ENCODE results near the gene CHRM1. TPM values are rescaled to one million over a fixed set of nuclear protein-coding genes. Genes with fewer than 3 reads are reported as not detected.
"Not testable (repeated sequence)": the region's sequence is repeated elsewhere in the genome, so short reads cannot be mapped to it uniquely, and the experiment has no call there.

Gene CHRM1
- total RNA-seq, 3 donors from 2014 or later (not counting 1 experiment from before 2014, with no cell fraction given) = not detected

DNA sequence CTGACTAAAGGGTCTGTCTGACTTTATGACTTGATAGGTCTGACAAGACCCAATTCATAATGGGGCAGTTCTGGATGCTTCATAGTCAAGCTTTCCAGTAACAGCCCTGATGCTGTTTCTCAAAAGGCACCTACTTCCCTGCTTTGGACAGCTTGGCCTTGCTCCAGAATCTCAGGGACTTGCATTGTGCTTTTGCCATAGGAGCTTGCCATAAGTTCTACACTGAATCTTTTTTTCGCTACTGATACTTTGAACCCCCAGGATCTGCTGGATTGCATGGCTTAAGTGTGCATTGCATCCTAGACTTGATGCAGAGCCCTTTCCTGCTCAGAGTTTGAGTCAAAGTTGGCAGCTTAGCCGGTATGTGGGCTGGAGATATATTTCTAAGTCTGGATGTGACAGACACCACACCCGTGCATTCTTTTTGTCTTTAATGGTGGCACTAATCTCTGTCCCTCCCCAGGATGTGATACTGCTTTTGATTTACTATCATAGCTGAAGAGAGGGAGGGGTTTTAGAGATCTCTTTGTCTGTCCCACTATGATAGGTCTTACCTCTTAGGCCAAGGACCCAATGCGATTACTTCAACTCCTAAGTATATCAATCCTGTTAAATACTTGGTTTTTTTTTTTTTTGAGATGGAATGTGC, 57.4 kb downstream of the CHRM1 start:
- no peak for ATAC-seq
- Mint-ChIP-seq H3K4me3 (no peak overlapping the region), H3K27ac (no peak overlapping the region), H3K9me3 (no peaks in the 10 kb centered on the region), H3K36me3 (no peaks in the 10 kb centered on the region), H3K27me3 (ENCODE audit: low read depth in 2 of 2) (no peaks in the 10 kb centered on the region), H3K4me1 (peaks cover 6% of the 10 kb centered on the region in 2 donors)
- H3K4me3 ChIP-seq (ENCODE audit: low read length) = no peak overlapping the region
- no peaks in the 10 kb centered on the region for H3K9me3 ChIP-seq (ENCODE audit: control insufficient read depth, insufficient read depth, low read length)
- WGBS (ENCODE audit: insufficient coverage) = 78% methylated on average over 3 of the region's 4 CpGs
- DNase-seq = no peak
- intact Hi-C loops (cut with micrococcal nuclease) = loop anchor here (2.0 to 10.0 kb wide), 3 partner anchors 17 to 469 kb away; partner anchors contain the start of genes SLC3A2 and TTC9C
- no peaks in the 10 kb centered on the region for H3K36me3 ChIP-seq (ENCODE audit: control insufficient read depth, insufficient read depth, low read length)
- H3K27ac ChIP-seq (ENCODE audit: low read length) = no peak overlapping the region
- H3K4me1 ChIP-seq (ENCODE audit: control insufficient read depth, insufficient read depth, low read length) = peaks cover 3% of the 10 kb centered on the region
- no peaks in the 10 kb centered on the region for H3K27me3 ChIP-seq (ENCODE audit: control insufficient read depth, insufficient read depth, low read length)
- TF ChIP-seq, protein P1, sequence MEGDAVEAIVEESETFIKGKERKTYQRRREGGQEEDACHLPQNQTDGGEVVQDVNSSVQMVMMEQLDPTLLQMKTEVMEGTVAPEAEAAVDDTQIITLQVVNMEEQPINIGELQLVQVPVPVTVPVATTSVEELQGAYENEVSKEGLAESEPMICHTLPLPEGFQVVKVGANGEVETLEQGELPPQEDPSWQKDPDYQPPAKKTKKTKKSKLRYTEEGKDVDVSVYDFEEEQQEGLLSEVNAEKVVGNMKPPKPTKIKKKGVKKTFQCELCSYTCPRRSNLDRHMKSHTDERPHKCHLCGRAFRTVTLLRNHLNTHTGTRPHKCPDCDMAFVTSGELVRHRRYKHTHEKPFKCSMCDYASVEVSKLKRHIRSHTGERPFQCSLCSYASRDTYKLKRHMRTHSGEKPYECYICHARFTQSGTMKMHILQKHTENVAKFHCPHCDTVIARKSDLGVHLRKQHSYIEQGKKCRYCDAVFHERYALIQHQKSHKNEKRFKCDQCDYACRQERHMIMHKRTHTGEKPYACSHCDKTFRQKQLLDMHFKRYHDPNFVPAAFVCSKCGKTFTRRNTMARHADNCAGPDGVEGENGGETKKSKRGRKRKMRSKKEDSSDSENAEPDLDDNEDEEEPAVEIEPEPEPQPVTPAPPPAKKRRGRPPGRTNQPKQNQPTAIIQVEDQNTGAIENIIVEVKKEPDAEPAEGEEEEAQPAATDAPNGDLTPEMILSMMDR (IDR thresholded peaks at IDR 0.05) = no peak

DNA sequence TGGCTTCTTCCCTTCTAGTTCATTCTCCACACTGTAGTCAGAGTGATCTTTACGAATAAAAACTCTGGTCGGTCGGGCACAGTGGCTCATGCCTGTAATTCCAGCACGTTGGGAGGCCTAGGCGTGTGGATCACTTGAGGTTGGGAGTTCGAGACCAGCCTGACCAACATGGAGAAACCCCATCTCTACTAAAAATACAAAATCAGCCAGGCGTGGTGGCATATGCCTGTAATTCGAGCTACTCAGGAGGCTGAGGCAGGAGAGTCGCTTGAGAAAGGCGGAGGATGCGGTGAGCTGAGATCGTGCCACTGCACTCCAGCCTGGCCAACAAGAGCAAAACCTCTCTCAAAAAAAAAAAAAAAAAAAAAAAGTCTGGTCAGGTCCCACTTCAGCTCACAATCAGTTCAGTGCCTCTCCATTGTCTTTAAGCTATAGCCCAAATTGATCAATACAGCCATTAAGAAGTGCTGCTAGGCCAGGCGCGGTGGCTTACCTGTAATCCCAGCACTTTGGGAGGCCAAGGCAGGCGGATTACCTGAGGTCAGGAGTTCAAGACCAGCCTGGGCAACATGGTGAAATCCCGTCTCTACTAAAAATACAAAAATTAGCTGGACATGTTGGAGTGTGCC, 59.5 kb downstream of the CHRM1 start:
- intact Hi-C loops (cut with micrococcal nuclease) = loop anchor here (1.0 to 10.0 kb wide), 5 partner anchors 19 to 467 kb away; partner anchors contain the start of genes SLC3A2 and TTC9C
- H3K27ac ChIP-seq (ENCODE audit: low read length); H3K36me3 Mint-ChIP-seq; DNase-seq; H3K4me3 Mint-ChIP-seq; ATAC-seq; H3K4me1 Mint-ChIP-seq; H3K27ac Mint-ChIP-seq; H3K9me3 Mint-ChIP-seq; H3K27me3 ChIP-seq (ENCODE audit: control insufficient read depth, insufficient read depth, low read length); H3K4me3 ChIP-seq (ENCODE audit: low read length); H3K27me3 Mint-ChIP-seq (ENCODE audit: low read depth in 2 of 2); H3K36me3 ChIP-seq (ENCODE audit: control insufficient read depth, insufficient read depth, low read length); H3K9me3 ChIP-seq (ENCODE audit: control insufficient read depth, insufficient read depth, low read length): not testable (repeated sequence)
- peaks cover 11% of the 10 kb centered on the region for H3K4me1 ChIP-seq (ENCODE audit: control insufficient read depth, insufficient read depth, low read length)
- WGBS (ENCODE audit: insufficient coverage) = 90% methylated on average over 16 of the region's 16 CpGs

DNA sequence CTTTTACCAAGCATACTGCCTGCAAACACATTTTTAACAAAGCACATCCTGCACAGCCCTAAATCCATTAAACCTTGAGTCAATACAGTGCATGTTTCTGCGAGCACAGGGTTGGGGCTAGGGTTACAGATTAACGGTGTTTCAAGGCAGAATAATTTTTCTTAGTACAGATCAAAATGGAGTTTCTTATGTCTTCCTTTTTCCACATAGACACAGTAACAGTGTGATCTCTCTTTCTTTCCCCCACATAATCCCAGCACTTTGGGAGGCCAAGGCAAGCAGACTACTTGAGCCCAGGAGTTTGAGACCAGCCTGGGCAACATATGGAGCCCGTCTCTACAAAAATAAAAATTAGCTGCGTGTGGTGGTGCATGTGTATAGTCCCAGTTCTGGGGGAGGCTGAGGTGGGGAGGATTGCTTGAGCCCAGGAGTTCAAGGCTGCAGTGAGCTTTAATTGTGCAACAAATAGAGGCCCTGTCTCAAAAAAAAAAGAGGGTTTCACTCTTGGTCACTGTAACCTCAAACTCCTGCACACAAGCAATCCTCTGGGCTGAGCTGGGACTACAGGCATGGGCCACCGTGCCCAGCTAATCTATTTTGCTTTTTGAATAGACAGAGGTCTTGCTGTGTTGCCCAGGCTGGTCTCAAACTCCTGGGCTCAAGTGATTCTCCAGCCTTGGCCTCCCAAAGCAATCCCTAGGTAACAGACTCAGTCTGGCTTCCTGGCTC, 60.2 kb downstream of the CHRM1 start:
- Mint-ChIP-seq H3K4me3 (no peak overlapping the region), H3K27me3 (ENCODE audit: low read depth in 2 of 2) (no peaks in the 10 kb centered on the region), H3K4me1 (peaks cover 12% of the 10 kb centered on the region in 2 donors), H3K27ac (no peak overlapping the region), H3K9me3 (no peaks in the 10 kb centered on the region), H3K36me3 (no peaks in the 10 kb centered on the region)
- ATAC-seq = no peak
- TF ChIP-seq, protein P1 (IDR thresholded peaks at IDR 0.05) = no peak
- 74% methylated on average over 5 of the region's 5 CpGs for WGBS (ENCODE audit: insufficient coverage)
- H3K36me3 ChIP-seq (ENCODE audit: control insufficient read depth, insufficient read depth, low read length) = no peaks in the 10 kb centered on the region
- H3K4me3 ChIP-seq (ENCODE audit: low read length) = no peak overlapping the region
- no peaks in the 10 kb centered on the region for H3K27me3 ChIP-seq (ENCODE audit: control insufficient read depth, insufficient read depth, low read length)
- intact Hi-C loops (cut with micrococcal nuclease) = loop anchor here (10.0 kb wide), 1 partner anchor 466 kb away; no protein-coding TSS in a partner anchor
- no peak overlapping the region for H3K27ac ChIP-seq (ENCODE audit: low read length)
- H3K9me3 ChIP-seq (ENCODE audit: control insufficient read depth, insufficient read depth, low read length) = no peaks in the 10 kb centered on the region
- DNase-seq = no peak
- peaks cover 17% of the 10 kb centered on the region for H3K4me1 ChIP-seq (ENCODE audit: control insufficient read depth, insufficient read depth, low read length)

DNA sequence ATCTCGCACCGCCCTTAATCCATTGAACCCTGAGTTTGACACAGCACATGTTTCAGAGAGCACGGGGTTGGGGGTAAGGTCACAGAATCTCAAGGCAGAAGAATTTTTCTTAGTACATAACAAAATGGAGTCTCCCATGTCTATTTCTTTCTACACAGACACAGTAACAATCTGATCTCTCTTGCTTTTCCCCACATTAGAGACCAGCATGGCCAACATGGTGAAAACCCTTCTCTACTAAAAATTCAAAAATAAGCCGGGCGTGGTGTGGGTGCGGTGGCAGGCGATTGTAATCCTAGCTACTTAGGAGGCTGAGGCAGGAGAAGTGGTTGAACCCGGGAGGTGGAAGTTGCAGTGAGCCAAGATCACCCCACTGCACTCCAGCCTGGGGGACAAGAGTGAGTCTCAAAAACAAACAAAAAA, 61.9 kb downstream of the CHRM1 start:
- H3K27ac ChIP-seq (ENCODE audit: low read length); H3K36me3 ChIP-seq (ENCODE audit: control insufficient read depth, insufficient read depth, low read length); H3K4me3 Mint-ChIP-seq; H3K9me3 ChIP-seq (ENCODE audit: control insufficient read depth, insufficient read depth, low read length); H3K36me3 Mint-ChIP-seq; H3K27me3 ChIP-seq (ENCODE audit: control insufficient read depth, insufficient read depth, low read length); H3K27me3 Mint-ChIP-seq (ENCODE audit: low read depth in 2 of 2); H3K27ac Mint-ChIP-seq; H3K9me3 Mint-ChIP-seq; H3K4me3 ChIP-seq (ENCODE audit: low read length); ATAC-seq; DNase-seq: not testable (repeated sequence)
- H3K4me1 ChIP-seq (ENCODE audit: control insufficient read depth, insufficient read depth, low read length) = peaks cover 25% of the 10 kb centered on the region
- WGBS (ENCODE audit: insufficient coverage) = 97% methylated on average over 5 of the region's 8 CpGs
- intact Hi-C loops (cut with micrococcal nuclease) = loop anchor here (5.0 kb wide), 1 partner anchor 267 kb away; the partner anchor contains the start of gene TUT1
- peaks cover 29% of the 10 kb centered on the region in 2 donors for H3K4me1 Mint-ChIP-seq

Other genes with a start within 250 kb of the CHRM1 start
- 1 to 10 TPM; 3.9 to 5.2 (median 4.0) TPM for gene UQCC3, start 249.7 kb downstream of the CHRM1 start, total RNA-seq
- gene LBHD1, start 249.1 kb downstream of the CHRM1 start, total RNA-seq = 10 to 100 TPM; 17.4 to 29.1 (median 20.4) TPM
- gene UBXN1, start 242.3 kb downstream of the CHRM1 start, total RNA-seq = 100 to 1,000 TPM; 179 to 238 (median 238) TPM
- gene LRRN4CL, start 231.8 kb downstream of the CHRM1 start, total RNA-seq = not detected
- gene BSCL2, start 213.9 kb downstream of the CHRM1 start, total RNA-seq = 10 to 100 TPM; 19.7 to 22.0 (median 21.2) TPM
- gene GNG3, start 213.7 kb downstream of the CHRM1 start, total RNA-seq = not detected
- gene HNRNPUL2, start 193.9 kb downstream of the CHRM1 start, total RNA-seq = 10 to 100 TPM; 58.0 to 73.1 (median 69.3) TPM
- 10 to 100 TPM; 18.3 to 27.2 (median 23.2) TPM for gene TTC9C, start 192.9 kb downstream of the CHRM1 start, total RNA-seq
- gene ZBTB3, start 167.2 kb downstream of the CHRM1 start, total RNA-seq = 1 to 10 TPM; 5.4 to 9.6 (median 8.8) TPM
- gene POLR2G, start 159.8 kb downstream of the CHRM1 start, total RNA-seq = 100 to 1,000 TPM; 110 to 120 (median 119) TPM
- gene TAF6L, start 150.0 kb downstream of the CHRM1 start, total RNA-seq = 10 to 100 TPM; 18.4 to 20.3 (median 18.8) TPM
- 10 to 100 TPM; 33.7 to 41.1 (median 36.3) TPM for gene TMEM179B, start 134.0 kb downstream of the CHRM1 start, total RNA-seq
- 10 to 100 TPM in 1 of 3 donors, 1 to 10 TPM in 2; 4.8 to 10.0 (median 5.0) TPM for gene TMEM223, start 129.4 kb downstream of the CHRM1 start, total RNA-seq
- gene NXF1, start 115.9 kb downstream of the CHRM1 start, total RNA-seq = 100 to 1,000 TPM; 284 to 341 (median 319) TPM
- 100 to 1,000 TPM; 138 to 171 (median 166) TPM for gene STX5, start 89.3 kb downstream of the CHRM1 start, total RNA-seq
- gene TEX54, start 88.5 kb downstream of the CHRM1 start, total RNA-seq = not detected
- 100 to 1,000 TPM; 151 to 173 (median 171) TPM for gene WDR74, start 81.8 kb downstream of the CHRM1 start, total RNA-seq
- gene SLC3A2, start 40.5 kb downstream of the CHRM1 start, total RNA-seq = 100 to 1,000 TPM; 200 to 235 (median 207) TPM
- not detected for gene SLC22A6, start 63.6 kb upstream of the CHRM1 start, total RNA-seq
- not detected for gene SLC22A8, start 94.5 kb upstream of the CHRM1 start, total RNA-seq
- gene SLC22A24, start 222.9 kb upstream of the CHRM1 start, total RNA-seq = not detected